Measurements from ENCODE around the gene ACTL6B.

- no peak for TF ChIP-seq CTCF (conservative IDR thresholded peaks at IDR 0.05; ENCODE audit: low read length)
- TF ChIP-seq EZH2phosphoT487 (IDR thresholded peaks at IDR 0.05; ENCODE audit: borderline replicate concordance, low read depth, low read length) = no peak
Observed at GRCh38 chr7:100627238-100627549, 29.1 kb downstream of the ACTL6B start.
